ENCODE measurements around the gene MIEN1. TPM values are rescaled to one million over a fixed set of nuclear protein-coding genes. Genes with fewer than 3 reads are reported as not detected.

Gene MIEN1
- total RNA-seq, 1 experiment from 2014 or later = 50.8 TPM

GRCh38 chr17:39763051-39763820 is 32.9 kb upstream of the MIEN1 start:
- H3K14ac ChIP-seq (ENCODE audit: insufficient read depth, low read length) = no peak overlapping the region
- no peak overlapping the region for H3K4ac ChIP-seq (ENCODE audit: low read depth, low read length)
- H3K18ac ChIP-seq (ENCODE audit: insufficient read length, low read depth, low read length) = no peak overlapping the region
- no peak overlapping the region for H2BK12ac ChIP-seq (ENCODE audit: insufficient read length, low read depth, low read length)
- H3K27ac ChIP-seq (ENCODE audit: insufficient read length, low read depth, low read length) = no peak overlapping the region
- H4K91ac ChIP-seq (ENCODE audit: insufficient read length, low read depth, low read length) = no peak overlapping the region
- H2BK5ac ChIP-seq (ENCODE audit: insufficient read length, low read length) = no peak overlapping the region
- Mint-ChIP-seq H3K4me3 (no peak overlapping the region), H3K4me1 (peaks cover 4 to 6% of the 10 kb centered on the region in 2 experiments; a peak in 3 of 4 replicates), H3K27me3 (ENCODE audit: low read depth) (peaks cover 31% of the 10 kb centered on the region), H3K36me3 (ENCODE audit: insufficient read depth in 1 of 3, low read depth in 3 of 3) (no peaks in the 10 kb centered on the region), H3K9me3 (no peaks in the 10 kb centered on the region; a peak in 1 of 5 replicates), H3K27ac (no peak overlapping the region)
- H3K79me1 ChIP-seq (ENCODE audit: insufficient read depth, low read depth, low read length, poor library complexity, severe bottlenecking) = no peaks in the 10 kb centered on the region
- no peak overlapping the region for H2AK5ac ChIP-seq (ENCODE audit: insufficient read length, low read length)
- no peak overlapping the region for H2AFZ ChIP-seq (ENCODE audit: low read length)
- TF ChIP-seq, protein P1, sequence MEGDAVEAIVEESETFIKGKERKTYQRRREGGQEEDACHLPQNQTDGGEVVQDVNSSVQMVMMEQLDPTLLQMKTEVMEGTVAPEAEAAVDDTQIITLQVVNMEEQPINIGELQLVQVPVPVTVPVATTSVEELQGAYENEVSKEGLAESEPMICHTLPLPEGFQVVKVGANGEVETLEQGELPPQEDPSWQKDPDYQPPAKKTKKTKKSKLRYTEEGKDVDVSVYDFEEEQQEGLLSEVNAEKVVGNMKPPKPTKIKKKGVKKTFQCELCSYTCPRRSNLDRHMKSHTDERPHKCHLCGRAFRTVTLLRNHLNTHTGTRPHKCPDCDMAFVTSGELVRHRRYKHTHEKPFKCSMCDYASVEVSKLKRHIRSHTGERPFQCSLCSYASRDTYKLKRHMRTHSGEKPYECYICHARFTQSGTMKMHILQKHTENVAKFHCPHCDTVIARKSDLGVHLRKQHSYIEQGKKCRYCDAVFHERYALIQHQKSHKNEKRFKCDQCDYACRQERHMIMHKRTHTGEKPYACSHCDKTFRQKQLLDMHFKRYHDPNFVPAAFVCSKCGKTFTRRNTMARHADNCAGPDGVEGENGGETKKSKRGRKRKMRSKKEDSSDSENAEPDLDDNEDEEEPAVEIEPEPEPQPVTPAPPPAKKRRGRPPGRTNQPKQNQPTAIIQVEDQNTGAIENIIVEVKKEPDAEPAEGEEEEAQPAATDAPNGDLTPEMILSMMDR (conservative IDR thresholded peaks at IDR 0.05) = no peak
- H2BK120ac ChIP-seq (ENCODE audit: low read depth, low read length, poor library complexity, severe bottlenecking) = no peak overlapping the region
- H4K20me1 ChIP-seq (ENCODE audit: control insufficient read depth, insufficient read depth, insufficient read length) = no peaks in the 10 kb centered on the region
- H2BK20ac ChIP-seq (ENCODE audit: low read depth, low read length, poor library complexity, severe bottlenecking) = no peak overlapping the region
- no peak overlapping the region for H3K4me2 ChIP-seq (ENCODE audit: insufficient read depth, insufficient read length, low read length)
- H3K56ac ChIP-seq (ENCODE audit: insufficient read length, low read depth, low read length) = no peak overlapping the region
- no peaks in the 10 kb centered on the region for H3K23me2 ChIP-seq (ENCODE audit: insufficient read length, low read depth, low read length, poor library complexity, severe bottlenecking)
- H3K79me2 ChIP-seq (ENCODE audit: insufficient read depth, low read length) = no peaks in the 10 kb centered on the region
- H3K23ac ChIP-seq (ENCODE audit: insufficient read length, low read depth, low read length) = no peak overlapping the region
- no peak overlapping the region for H3T11ph ChIP-seq (ENCODE audit: low read length)
- no peaks in the 10 kb centered on the region for H3K4me1 ChIP-seq (ENCODE audit: insufficient read depth, low read length)
- no peak overlapping the region for H4K8ac ChIP-seq (replicated peaks; ENCODE audit: insufficient read length, low read depth, low read length)
- no peak for DNase-seq
- no peak overlapping the region for H4K5ac ChIP-seq (ENCODE audit: insufficient read length, low read depth, low read length)
- no peaks in the 10 kb centered on the region for H3K9me3 ChIP-seq (ENCODE audit: control insufficient read depth, low read depth, low read length)
- no peak overlapping the region for H3K9ac ChIP-seq (ENCODE audit: extremely low read depth, insufficient read length, low read length)
- WGBS (ENCODE audit: extremely low coverage, insufficient read length, low lambda C conversion rate) = no CpG with 5 or more reads among the region's 5 CpGs
- H3K27me3 ChIP-seq (ENCODE audit: insufficient read depth, low read length) = no peaks in the 10 kb centered on the region
- no peak overlapping the region for H2BK15ac ChIP-seq (ENCODE audit: low read depth, low read length)

All from H9 (cell line).